Chondrocyte (in vitro differentiated cells): Measurements from ENCODE around the gene DPP6. TPM values are rescaled to one million over a fixed set of nuclear protein-coding genes. Genes with fewer than 3 reads are reported as not detected.

Experiments used
- DNase-seq: peaks from one replicate; pipeline ENCODE4 v3.0.0; 2021; ENCODE audit warnings: mixed read lengths, low spot score
- H3K27ac Mint-ChIP-seq: one replicate; pipeline ENCODE4 v1.8.0; 2021; ENCODE audit warnings: mild to moderate bottlenecking, moderate library complexity, mixed read lengths; ENCODE audit not compliant: unreplicated experiment
- H3K27me3 Mint-ChIP-seq: 2 replicates; pipeline ENCODE4 v1.8.0; 2021; ENCODE audit warnings: low read depth, mixed read lengths
- H3K36me3 Mint-ChIP-seq: 2 replicates; pipeline ENCODE4 v1.8.0; 2021; ENCODE audit warnings: low read depth, mixed read lengths
- H3K4me1 Mint-ChIP-seq: 2 replicates; pipeline ENCODE4 v1.8.0; 2021; ENCODE audit warnings: low read depth, mild to moderate bottlenecking, mixed read lengths
- H3K4me3 Mint-ChIP-seq: one replicate; pipeline ENCODE4 v1.8.0; 2021; ENCODE audit warnings: mild to moderate bottlenecking, moderate library complexity, mixed read lengths; ENCODE audit not compliant: unreplicated experiment
- H3K9me3 Mint-ChIP-seq: 2 replicates; pipeline ENCODE4 v1.8.0; 2021; ENCODE audit warnings: low read depth, mixed read lengths
- CTCF ChIP-seq: fragments of 200-600 bp; sonication (generic); IDR thresholded peaks from 2 replicates; pipeline ENCODE4 v1.5.0; 2021; ENCODE audit warnings: antibody characterized with exemption, mild to moderate bottlenecking, moderate library complexity
- total RNA-seq: library from RNA; stranded (reverse); gene quantifications from 3 replicates; pipeline ENCODE4 v1.2.1, GENCODE V29; 2021

Gene DPP6
- total RNA-seq, 1 donor from 2014 or later: not detected

DNA sequence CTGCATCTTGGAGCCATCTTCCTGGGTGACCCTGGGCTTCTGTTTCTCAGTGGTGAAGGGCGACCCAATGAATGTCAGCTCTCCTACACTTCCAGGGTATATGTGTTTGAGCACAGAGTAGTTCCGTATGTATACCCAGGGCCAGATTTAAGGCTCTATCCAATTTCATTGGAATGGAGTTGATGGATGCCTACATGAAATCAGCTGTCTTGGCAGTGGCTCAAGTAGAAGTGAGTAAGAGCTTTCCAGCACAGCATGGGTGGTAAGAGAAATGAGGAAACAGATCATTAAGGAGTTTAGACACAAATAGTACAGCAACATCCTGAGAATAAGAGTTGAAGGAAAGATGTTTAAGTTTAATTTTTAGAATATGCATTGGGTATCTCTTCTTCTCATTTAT is 517.7 kb downstream of the DPP6 start:
- Mint-ChIP-seq H3K4me3 (no peak overlapping the region), H3K4me1 (no peaks in the 10 kb centered on the region), H3K36me3 (no peaks in the 10 kb centered on the region), H3K27ac (no peak overlapping the region), H3K27me3 (no peaks in the 10 kb centered on the region), H3K9me3 (peaks cover 13% of the 10 kb centered on the region)
- no peak for TF ChIP-seq CTCF
- DNase-seq: no peak

GRCh38 chr7:154571772-154572171 is 519.6 kb downstream of the DPP6 start:
- Mint-ChIP-seq H3K4me3 (no peak overlapping the region), H3K9me3 (peaks cover 18% of the 10 kb centered on the region), H3K27me3 (no peaks in the 10 kb centered on the region), H3K4me1 (no peaks in the 10 kb centered on the region), H3K27ac (no peak overlapping the region), H3K36me3 (no peaks in the 10 kb centered on the region)
- TF ChIP-seq CTCF: no peak
- DNase-seq: no peak

- Mint-ChIP-seq H3K27me3 (no peaks in the 10 kb centered on the region), H3K36me3 (no peaks in the 10 kb centered on the region), H3K4me1 (no peaks in the 10 kb centered on the region), H3K4me3 (no peak overlapping the region), H3K9me3 (peaks cover 29% of the 10 kb centered on the region), H3K27ac (no peak overlapping the region)
- TF ChIP-seq CTCF: no peak
- DNase-seq: no peak
Measured at GRCh38 chr7:154574235-154574634, 522.0 kb downstream of the DPP6 start.

DNA sequence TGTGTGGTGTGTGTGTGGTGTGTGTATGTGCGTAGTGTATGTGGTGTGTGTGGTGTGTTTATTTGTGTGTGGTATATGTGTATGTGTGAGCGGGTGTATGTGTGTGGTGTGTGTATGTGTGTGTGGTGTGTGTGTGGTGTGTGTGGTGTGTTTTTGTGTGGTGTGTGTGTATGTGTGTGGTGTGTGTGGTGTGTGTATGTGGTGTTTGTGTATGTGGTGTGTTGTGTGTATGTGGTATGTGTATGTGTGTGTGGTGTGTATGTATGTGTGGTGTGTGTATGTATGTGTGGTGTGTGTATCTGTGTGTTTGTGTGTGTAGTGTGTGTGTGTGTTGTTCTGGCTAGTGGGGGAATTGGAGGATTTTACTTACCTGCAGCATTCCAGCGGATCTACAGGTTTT is 523.3 kb downstream of the DPP6 start:
- DNase-seq: no peak
- Mint-ChIP-seq H3K27me3 (no peaks in the 10 kb centered on the region), H3K36me3 (no peaks in the 10 kb centered on the region)

DNA sequence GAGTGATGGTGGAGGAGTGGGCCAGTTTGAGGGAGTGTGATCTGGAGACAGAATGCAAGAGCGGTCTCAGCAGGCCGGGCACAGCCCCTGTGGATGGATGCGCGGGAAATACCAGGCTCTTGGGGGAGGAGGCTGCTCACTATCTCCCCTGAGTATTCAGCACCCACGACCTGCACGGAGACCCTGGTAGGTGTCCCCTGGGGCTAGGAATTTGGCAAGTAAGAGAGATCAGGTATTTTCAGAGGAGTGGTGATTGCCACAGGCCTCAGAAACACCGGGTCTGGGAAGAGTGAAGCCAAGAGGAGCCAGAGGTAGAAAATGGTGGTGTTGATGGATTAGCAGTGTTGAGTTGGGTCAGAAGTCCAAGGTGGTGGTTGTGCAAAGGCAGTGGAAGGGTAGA is 524.4 kb downstream of the DPP6 start:
- Mint-ChIP-seq H3K27me3 (no peaks in the 10 kb centered on the region), H3K9me3 (peaks cover 33% of the 10 kb centered on the region), H3K4me1 (no peaks in the 10 kb centered on the region), H3K4me3 (no peak overlapping the region), H3K27ac (no peak overlapping the region), H3K36me3 (no peaks in the 10 kb centered on the region)
- TF ChIP-seq CTCF: no peak
- no peak for DNase-seq

More for the DNA sequence above, 523.3 kb downstream of the DPP6 start:
- TF ChIP-seq CTCF: no peak
- peaks cover 31% of the 10 kb centered on the region for H3K9me3 Mint-ChIP-seq
- H3K4me3 Mint-ChIP-seq: no peak overlapping the region
- H3K4me1 Mint-ChIP-seq: no peaks in the 10 kb centered on the region
- H3K27ac Mint-ChIP-seq: no peak overlapping the region
